Activated naive CD4-positive, alpha-beta T cell treated with anti-CD3 and anti-CD28 coated beads, Interleukin-2, amount 10 ng/mL, durations not matched to agents 7 days and 5 days (primary cell): ENCODE data around the gene SGPL1.
A peak's percentile ranks its signal among the peaks of the same experiment; 100 is the strongest.

Experiments used
- CTCF ChIA-PET: fragments of 350-600 bp; sonication (Branson Sonifier 250); formaldehyde crosslinking; loops from one replicate; lab custom pipeline; 2021; ENCODE audit warnings: antibody characterized with exemption; lab: Charles Lee
- DNase-seq: peaks from one replicate; pipeline ENCODE4 v3.0.0-alpha.2; 2020
- H3K27ac Mint-ChIP-seq: one replicate; pipeline ENCODE4 v1.8.0; 2021; ENCODE audit warnings: mild to moderate bottlenecking, moderate library complexity, mixed read lengths
- H3K27me3 Mint-ChIP-seq: one replicate; pipeline ENCODE4 v1.8.0; 2021; ENCODE audit warnings: mild to moderate bottlenecking, mixed read lengths
- H3K36me3 Mint-ChIP-seq: one replicate; pipeline ENCODE4 v1.8.0; 2021; ENCODE audit warnings: mixed read lengths
- H3K4me1 Mint-ChIP-seq: one replicate; pipeline ENCODE4 v1.8.0; 2021; ENCODE audit warnings: mixed read lengths
- H3K4me3 Mint-ChIP-seq: one replicate; pipeline ENCODE4 v1.8.0; 2021; ENCODE audit warnings: mild to moderate bottlenecking, moderate library complexity, mixed read lengths
- H3K9me3 Mint-ChIP-seq: one replicate; pipeline ENCODE4 v1.8.0; 2021; ENCODE audit warnings: mixed read lengths

Gene SGPL1

DNA sequence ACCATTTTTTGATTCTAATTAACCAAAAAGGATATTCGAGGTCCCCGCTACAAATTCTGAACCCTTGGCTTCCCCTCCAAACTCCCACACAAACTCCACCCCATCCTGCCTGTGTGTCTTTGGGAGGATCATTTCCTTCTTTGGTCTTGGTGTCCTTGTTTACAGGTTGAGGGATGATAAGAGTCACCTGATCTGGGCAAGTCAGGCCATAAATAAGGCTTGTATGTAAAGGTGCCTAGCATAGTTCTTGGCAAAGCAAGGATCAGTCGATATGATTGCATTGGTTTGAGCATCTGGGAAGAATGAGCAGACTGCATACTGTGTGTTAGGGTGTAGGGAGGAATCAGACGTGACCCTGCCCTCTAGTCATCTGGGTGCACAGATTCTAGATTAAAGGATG is 1.6 kb upstream of the SGPL1 start:
- peak overlapping the region; percentile 6 for H3K4me3 Mint-ChIP-seq
- H3K36me3 Mint-ChIP-seq, result peaks cover 5% of the 10 kb centered on the region
- H3K27ac Mint-ChIP-seq, result no peak overlapping the region
- no peak for DNase-seq
- H3K27me3 Mint-ChIP-seq, result peaks cover 10% of the 10 kb centered on the region
- peaks cover 22% of the 10 kb centered on the region for H3K4me1 Mint-ChIP-seq
- CTCF ChIA-PET, result no interaction called here
- no peaks in the 10 kb centered on the region for H3K9me3 Mint-ChIP-seq

DNA sequence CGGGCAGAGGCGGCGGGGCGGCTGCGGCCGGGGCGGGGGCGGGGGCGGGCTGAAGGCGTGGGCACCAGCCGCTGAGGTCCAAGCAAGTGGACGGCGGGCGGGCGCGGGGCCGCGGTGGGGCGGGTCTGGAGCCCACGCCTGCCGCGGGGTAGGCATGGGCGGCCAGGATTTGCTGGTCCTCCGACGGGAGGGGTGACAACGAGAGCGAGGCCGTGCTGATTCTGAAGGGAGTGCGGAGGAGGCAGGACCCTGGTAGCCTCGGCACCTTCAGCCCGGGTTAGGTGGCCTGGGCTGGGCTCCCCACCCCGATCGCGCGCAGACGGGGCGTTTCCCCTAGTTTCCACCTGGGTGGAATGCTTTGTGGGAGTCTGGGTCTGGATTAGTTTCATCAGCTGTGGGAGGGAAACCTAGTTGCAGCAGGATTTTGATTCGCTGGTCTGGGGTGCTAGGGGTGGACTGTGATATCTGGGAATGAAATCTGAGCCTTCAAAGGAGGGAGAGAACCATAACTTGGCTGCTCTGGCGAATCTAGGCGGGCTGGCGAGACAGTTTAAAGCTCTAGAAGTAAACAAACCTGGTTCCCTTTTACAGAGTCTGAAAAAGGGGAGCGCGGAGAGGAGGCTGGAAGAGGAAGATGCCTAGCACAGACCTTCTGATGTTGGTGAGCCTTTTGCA is 609 bp downstream of the SGPL1 start:
- Mint-ChIP-seq H3K27ac (peak overlapping the region; percentile 5), H3K4me3 (peak overlapping the region; percentile 80), H3K4me1 (peaks cover 22% of the 10 kb centered on the region), H3K9me3 (no peaks in the 10 kb centered on the region), H3K27me3 (peaks cover 10% of the 10 kb centered on the region), H3K36me3 (peaks cover 14% of the 10 kb centered on the region)
- CTCF ChIA-PET, result interaction anchor here (1.0 to 2.8 kb wide), 5 partner anchors 36 to 257 kb away, joined by 3 to 24 read pairs (median 3); no protein-coding TSS in a partner anchor
- DNase-seq, result peak; percentile 63

DNA sequence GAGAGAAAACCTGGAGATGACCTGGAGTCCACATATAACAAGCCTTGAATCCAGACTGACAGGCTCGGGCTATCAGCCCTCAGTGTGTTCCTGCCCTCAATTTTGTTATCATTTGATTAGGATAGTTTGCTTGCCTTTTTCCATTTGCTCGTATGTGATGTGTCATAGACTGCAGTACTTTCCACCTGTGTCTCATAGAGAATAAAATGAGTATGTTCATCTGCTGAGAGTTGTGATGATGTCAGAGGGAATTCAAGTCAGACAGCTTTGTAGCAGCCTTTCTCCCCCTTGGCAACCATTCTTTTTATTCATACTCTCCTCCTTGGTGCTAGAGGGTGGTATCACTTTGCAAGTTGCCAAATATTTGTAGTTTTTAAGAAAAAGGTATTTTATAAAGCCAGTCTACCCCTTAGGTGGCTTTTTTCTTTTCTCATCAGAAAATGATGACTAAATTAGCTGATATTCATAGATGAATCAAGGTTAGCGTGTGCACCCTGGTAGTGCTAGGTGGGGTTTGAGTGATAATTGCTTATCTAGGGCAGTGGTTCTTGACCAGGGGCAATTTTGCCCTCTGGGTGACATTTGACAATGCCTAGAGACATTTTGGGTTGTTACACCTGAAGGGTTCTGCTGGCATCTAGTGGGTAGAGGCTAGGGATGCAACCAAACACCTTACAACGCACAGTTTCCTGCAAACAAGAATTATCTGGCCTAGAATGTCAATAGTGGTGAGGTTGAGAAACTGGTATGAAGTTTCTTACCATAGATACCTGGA is 5.4 kb downstream of the SGPL1 start:
- no peak for DNase-seq
- CTCF ChIA-PET, result interaction anchor here (1.2 kb wide), 1 partner anchor 12 kb away, joined by 3 read pairs; no protein-coding TSS in a partner anchor

DNA sequence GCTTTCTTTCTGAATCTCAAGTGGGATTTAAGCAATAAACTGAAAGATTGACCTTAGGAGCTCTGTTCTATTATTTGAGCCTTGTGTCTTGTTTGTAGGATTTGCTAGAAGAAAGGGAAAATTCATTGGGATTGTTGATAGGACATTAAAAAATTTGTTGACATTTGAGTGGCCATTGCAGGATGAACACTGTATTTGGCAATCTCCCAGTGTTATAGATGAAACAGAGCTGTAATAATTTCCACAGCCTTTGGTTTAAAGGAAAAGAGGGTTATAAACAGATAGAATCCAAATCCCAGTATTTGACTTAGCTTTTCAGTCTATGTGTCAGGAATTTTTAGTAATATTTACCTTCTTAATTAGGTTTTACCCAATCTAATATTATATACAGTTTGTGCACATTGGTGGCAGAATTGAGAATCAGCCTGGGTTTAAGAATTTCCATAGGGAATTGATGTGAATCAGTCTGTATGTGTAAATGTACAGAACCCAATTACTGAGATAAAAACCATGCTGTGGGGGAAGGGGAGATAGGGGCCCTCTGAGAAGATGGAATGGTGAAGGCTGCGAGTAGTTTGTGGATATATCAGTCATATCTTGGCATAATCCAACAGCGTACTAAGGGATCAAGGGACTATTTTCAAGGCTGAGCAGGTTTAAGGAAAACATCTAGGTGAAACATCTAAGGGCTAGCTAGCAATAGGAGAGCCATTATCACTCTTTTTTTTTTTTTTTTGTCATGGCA is 6.5 kb downstream of the SGPL1 start:
- Mint-ChIP-seq H3K36me3 (peaks cover 14% of the 10 kb centered on the region), H3K4me1 (peaks cover 6% of the 10 kb centered on the region), H3K9me3 (no peaks in the 10 kb centered on the region), H3K4me3 (no peak overlapping the region), H3K27me3 (no peaks in the 10 kb centered on the region), H3K27ac (no peak overlapping the region)
- DNase-seq, result no peak
- CTCF ChIA-PET, result interaction anchor here (1.2 kb wide), 1 partner anchor 10 kb away, joined by 3 read pairs; no protein-coding TSS in a partner anchor

More for the DNA sequence above, 5.4 kb downstream of the SGPL1 start:
- Mint-ChIP-seq H3K27me3 (no peaks in the 10 kb centered on the region), H3K9me3 (no peaks in the 10 kb centered on the region), H3K4me1 (peaks cover 12% of the 10 kb centered on the region), H3K4me3 (no peak overlapping the region), H3K36me3 (peaks cover 14% of the 10 kb centered on the region), H3K27ac (no peak overlapping the region)

DNA sequence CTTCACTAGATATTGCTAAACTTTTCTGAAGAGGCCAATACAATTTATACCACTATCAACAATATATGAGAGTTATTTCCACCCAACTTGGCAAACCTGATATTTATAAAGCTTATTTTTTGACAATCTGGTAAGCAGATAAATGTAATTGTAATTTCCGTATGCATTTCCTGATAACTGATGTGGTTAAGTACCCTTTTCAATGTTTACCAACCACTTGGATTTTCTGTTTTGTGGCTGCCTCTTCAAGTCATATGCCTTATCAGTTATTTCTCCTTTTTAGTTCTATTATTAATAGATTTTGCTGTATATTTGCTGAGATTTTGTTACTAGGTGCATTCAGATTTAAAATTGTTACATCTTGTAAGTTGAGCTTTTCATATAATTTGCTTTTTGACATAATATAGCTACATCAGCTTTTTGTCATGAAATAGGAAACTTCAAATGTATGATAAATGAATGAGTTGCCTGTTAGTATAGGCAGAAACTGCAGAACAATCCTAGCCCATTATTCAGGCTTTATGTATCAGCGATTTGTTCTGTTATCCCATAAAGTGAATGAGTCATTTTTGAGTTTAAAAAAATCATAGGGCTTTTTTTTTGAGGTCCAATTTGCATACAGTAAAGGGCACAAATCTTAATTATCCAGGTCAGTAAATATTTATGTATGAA is 11.5 kb downstream of the SGPL1 start:
- DNase-seq, result no peak
- Mint-ChIP-seq H3K4me1 (no peaks in the 10 kb centered on the region), H3K27ac (no peak overlapping the region), H3K9me3 (no peaks in the 10 kb centered on the region), H3K36me3 (no peaks in the 10 kb centered on the region), H3K4me3 (no peak overlapping the region), H3K27me3 (no peaks in the 10 kb centered on the region)
- CTCF ChIA-PET, result no interaction called here

DNA sequence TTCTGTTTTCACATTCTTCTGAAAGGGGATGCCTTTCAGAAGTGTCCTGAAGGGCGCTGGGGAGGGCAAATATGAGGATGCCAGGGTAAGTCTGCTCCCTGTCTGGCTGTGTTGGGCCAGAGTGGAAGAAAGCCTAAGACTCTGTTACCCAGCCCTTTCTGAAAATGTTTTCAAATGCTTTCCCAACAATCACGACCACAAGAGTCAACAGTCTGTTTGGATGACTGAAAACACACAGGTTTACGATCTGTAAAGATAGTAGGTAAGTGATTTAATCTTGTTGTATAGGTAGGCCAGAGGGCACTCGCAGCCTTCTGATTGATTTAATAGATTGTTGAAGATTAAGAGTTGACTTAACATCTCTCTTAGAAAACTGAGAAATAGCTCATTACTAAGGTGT is 13.2 kb downstream of the SGPL1 start:
- no peaks in the 10 kb centered on the region for H3K36me3 Mint-ChIP-seq
- no peak overlapping the region for H3K27ac Mint-ChIP-seq
- H3K27me3 Mint-ChIP-seq, result no peaks in the 10 kb centered on the region
- no peak for DNase-seq
- peaks cover 6% of the 10 kb centered on the region for H3K4me1 Mint-ChIP-seq
- H3K9me3 Mint-ChIP-seq, result no peaks in the 10 kb centered on the region
- CTCF ChIA-PET, result interaction anchor here (0.7 kb wide), 1 partner anchor 1012 kb away, joined by 3 read pairs; no protein-coding TSS in a partner anchor
- H3K4me3 Mint-ChIP-seq, result no peak overlapping the region

DNA sequence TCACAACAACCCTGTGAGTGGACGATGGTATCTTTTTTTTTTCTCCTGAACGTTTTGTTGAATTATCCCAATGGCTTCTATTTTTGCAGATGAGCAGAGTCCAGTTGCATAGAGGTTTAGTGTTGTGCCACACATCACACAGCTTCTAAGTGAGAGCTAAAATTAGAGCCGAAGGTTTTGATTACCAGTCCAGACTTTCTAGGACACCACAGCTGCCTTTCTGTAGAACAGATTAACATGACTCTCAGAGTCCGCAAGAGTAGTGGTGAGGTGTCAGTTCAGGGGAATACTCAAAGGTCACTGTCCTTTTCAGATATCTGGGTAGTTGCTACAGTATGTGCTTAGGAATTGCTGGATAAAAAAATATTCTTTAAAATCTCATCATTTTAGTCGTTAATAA is 13.8 kb downstream of the SGPL1 start:
- CTCF ChIA-PET, result interaction anchor here (0.7 kb wide), 1 partner anchor 1011 kb away, joined by 3 read pairs; no protein-coding TSS in a partner anchor
- DNase-seq, result no peak
- Mint-ChIP-seq H3K27ac (no peak overlapping the region), H3K4me3 (no peak overlapping the region), H3K9me3 (no peaks in the 10 kb centered on the region), H3K4me1 (peaks cover 6% of the 10 kb centered on the region), H3K27me3 (no peaks in the 10 kb centered on the region), H3K36me3 (no peaks in the 10 kb centered on the region)

DNA sequence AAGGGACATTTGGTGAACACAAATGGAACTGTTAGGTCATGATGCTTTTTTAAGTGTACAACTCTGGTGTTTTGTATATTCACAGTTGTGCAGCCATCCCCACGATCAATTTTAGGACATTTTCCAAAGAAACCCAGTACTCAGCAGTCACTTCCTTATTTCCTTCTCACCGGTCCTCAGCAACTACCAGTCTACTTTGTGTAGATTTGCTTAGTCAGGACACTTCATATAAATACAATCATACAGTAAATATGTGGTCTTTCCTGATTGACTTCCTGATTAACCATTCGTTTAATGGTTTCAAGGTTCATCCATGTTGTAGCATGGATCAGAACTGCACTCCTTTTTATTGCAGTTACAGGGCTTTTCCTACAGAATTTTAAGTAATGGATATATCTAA is 14.4 kb downstream of the SGPL1 start:
- peaks cover 6% of the 10 kb centered on the region for H3K4me1 Mint-ChIP-seq
- peaks cover 1% of the 10 kb centered on the region for H3K36me3 Mint-ChIP-seq
- no peaks in the 10 kb centered on the region for H3K9me3 Mint-ChIP-seq
- H3K4me3 Mint-ChIP-seq, result no peak overlapping the region
- CTCF ChIA-PET, result no interaction called here
- DNase-seq, result no peak
- no peak overlapping the region for H3K27ac Mint-ChIP-seq
- no peaks in the 10 kb centered on the region for H3K27me3 Mint-ChIP-seq

DNA sequence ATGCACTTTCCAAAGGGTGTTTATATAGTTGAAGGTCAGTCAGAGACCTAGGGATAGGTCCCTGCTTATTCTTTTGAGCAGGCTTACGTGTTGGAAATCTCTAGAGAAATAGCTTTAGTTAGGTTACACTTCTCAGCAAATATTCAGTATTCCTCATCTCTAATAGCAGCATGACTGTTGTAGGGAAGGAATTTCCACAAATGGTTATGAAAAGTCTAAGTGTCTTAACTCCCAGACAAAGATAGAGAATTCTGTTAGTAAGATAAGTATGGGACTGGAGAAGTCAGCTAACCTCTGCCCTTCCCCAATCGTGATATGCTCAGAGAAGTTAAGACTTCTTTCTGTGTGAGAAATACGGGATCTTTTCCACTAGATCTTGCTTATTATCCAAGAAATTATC is 16.5 kb downstream of the SGPL1 start:
- H3K27ac Mint-ChIP-seq, result no peak overlapping the region
- H3K9me3 Mint-ChIP-seq, result no peaks in the 10 kb centered on the region
- H3K4me3 Mint-ChIP-seq, result no peak overlapping the region
- no peak for DNase-seq
- peaks cover 1% of the 10 kb centered on the region for H3K36me3 Mint-ChIP-seq
- H3K27me3 Mint-ChIP-seq, result no peaks in the 10 kb centered on the region
- peaks cover 6% of the 10 kb centered on the region for H3K4me1 Mint-ChIP-seq
- CTCF ChIA-PET, result interaction anchor here (0.8 to 1.1 kb wide), 2 partner anchors 10 to 15 kb away, joined by 3 read pairs; no protein-coding TSS in a partner anchor

DNA sequence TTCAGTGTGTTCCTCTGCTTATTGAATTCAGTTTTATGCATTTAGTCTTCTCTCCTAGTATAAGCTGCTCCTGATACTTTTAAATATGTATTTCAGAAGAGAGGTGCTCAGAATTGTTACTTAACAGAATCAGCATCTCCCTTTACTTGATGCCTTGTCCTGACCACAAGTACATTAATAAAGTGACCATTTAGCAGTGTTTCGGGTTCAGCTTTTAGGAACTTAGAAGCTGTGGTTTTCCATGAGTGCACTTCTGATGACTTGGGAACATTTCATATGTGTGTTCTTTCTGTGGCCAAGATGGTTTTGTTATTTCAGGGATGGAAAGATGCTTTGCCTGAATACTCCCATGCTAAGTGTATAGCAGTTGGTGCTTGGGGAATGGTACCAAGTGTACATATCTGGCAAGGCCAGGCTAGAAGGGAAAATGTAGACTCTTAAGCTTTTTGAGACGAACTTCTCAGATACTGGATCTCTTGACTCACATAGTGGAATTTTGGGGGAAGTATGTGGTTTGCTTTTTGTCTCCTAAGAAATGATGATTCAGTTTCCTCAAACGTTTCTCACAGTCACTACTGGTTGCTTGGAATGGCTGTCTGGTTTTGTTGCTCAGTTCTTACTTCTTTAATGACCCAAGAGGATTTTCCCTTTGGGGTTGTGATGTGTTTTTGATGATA is 17.2 kb downstream of the SGPL1 start:
- no peaks in the 10 kb centered on the region for H3K27me3 Mint-ChIP-seq
- CTCF ChIA-PET, result interaction anchor here (0.8 to 1.1 kb wide), 3 partner anchors 11 to 18 kb away, joined by 3 read pairs; no protein-coding TSS in a partner anchor
- peaks cover 1% of the 10 kb centered on the region for H3K36me3 Mint-ChIP-seq
- H3K9me3 Mint-ChIP-seq, result no peaks in the 10 kb centered on the region
- peaks cover 6% of the 10 kb centered on the region for H3K4me1 Mint-ChIP-seq
- H3K27ac Mint-ChIP-seq, result no peak overlapping the region
- DNase-seq, result no peak
- H3K4me3 Mint-ChIP-seq, result no peak overlapping the region

DNA sequence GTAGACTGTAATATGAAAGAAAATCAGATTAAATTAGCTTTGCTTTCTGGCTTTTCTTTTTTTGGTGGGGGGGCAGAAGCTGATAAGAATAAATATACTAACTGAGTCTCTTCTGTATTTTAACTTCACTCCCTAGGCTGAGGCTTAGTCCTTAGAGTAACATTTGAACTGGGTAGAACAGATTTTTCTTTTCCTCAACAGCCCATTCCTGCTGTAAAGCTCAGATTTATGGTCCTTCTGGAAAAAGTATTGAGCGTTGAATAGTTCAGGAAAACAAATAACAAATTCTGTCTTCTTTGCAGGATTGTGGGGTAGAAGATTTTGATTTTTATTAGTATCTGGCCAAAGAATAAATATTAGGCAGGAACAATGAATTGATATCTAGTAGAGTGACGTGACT is 17.9 kb downstream of the SGPL1 start:
- Mint-ChIP-seq H3K27me3 (no peaks in the 10 kb centered on the region), H3K36me3 (peaks cover 1% of the 10 kb centered on the region), H3K9me3 (no peaks in the 10 kb centered on the region), H3K4me3 (no peak overlapping the region), H3K27ac (no peak overlapping the region), H3K4me1 (peaks cover 6% of the 10 kb centered on the region)
- CTCF ChIA-PET, result interaction anchor here (1.1 kb wide), 1 partner anchor 19 kb away, joined by 3 read pairs; no protein-coding TSS in a partner anchor
- no peak for DNase-seq

DNA sequence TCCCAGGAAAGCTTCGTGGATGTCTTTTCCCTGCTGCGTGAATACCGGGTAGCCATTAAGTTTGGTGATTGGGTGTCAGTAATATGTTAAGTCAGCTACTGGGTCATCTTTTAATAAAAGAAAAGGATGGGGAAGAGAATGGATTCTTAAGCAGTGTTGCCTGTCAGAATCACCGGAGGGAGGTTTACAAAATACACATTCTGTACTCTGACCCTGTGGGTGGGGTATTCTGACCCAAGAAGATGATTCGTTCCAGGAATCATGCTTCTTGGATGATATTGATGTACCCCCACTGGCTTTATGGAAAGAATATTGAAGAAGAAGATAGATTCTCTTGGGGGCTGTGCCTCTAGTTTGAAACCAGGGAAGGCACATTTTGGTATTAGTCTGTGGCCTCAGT is 18.3 kb downstream of the SGPL1 start:
- Mint-ChIP-seq H3K4me3 (no peak overlapping the region), H3K36me3 (peaks cover 1% of the 10 kb centered on the region), H3K27me3 (no peaks in the 10 kb centered on the region), H3K9me3 (no peaks in the 10 kb centered on the region), H3K4me1 (peaks cover 6% of the 10 kb centered on the region), H3K27ac (no peak overlapping the region)
- DNase-seq, result no peak
- CTCF ChIA-PET, result interaction anchor here (1.1 kb wide), 1 partner anchor 19 kb away, joined by 3 read pairs; no protein-coding TSS in a partner anchor

DNA sequence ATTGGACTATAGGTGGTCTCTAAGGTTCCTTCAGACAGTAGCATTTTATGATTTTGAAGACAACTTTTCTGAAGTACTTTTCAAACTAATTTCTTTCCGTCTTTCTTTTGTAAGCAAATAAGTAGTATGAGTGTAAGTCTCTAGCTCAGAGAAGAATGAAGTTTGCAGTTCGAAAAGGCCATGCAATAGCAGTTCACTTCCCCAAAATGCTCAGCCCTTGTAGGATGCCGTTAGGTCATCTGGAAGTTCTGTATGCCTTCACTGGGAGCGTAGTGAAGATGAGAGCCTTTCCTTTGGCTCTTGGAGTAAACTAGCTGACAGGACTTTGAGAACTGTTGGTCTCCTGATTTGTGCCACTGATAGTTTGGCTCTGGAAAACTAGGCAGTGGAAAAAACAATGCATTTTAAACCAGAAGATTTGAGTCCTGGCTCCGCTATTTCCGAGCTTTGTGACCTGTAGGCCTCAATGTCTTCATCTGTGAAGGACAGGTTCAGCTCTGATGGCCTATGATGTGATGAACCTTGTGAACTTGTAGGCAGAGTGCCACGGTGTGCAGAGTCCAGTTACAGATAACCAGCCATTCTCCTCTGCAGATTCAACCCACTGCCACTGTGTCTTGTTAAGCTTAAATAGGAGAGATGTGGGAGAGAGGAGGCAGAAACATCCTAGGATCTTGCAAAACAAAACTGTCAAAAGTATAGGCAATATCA is 18.8 kb downstream of the SGPL1 start:
- Mint-ChIP-seq H3K27ac (no peak overlapping the region), H3K4me3 (no peak overlapping the region), H3K36me3 (peaks cover 1% of the 10 kb centered on the region), H3K4me1 (peaks cover 6% of the 10 kb centered on the region), H3K27me3 (no peaks in the 10 kb centered on the region), H3K9me3 (no peaks in the 10 kb centered on the region)
- CTCF ChIA-PET, result no interaction called here
- no peak for DNase-seq
